Astrocyte of the spinal cord (primary cell): ENCODE measurements around the gene TNPO3.

Experiments used
- DNase-seq: peaks from one replicate; pipeline ENCODE4 v3.0.0; 2011; ENCODE audit warnings: low read depth, low spot score
- H3K4me3 ChIP-seq: 2 replicates; pipeline ENCODE4 v1.5.1; 2011; ENCODE audit warnings: low read depth, mild to moderate bottlenecking, low read length, moderate library complexity
- in situ Hi-C: cut with HindIII; loops from 2 replicates; pipeline ENCODE4 v1.10.0; 2017; ENCODE audit warnings: low sequenced_read_pairs
- TF ChIP-seq, protein P1 (sequence below): IDR thresholded peaks from 2 replicates; pipeline ENCODE4 v1.5.1; 2012; ENCODE audit warnings: low read depth, mild to moderate bottlenecking, low read length, inconsistent platforms

Gene TNPO3

DNA sequence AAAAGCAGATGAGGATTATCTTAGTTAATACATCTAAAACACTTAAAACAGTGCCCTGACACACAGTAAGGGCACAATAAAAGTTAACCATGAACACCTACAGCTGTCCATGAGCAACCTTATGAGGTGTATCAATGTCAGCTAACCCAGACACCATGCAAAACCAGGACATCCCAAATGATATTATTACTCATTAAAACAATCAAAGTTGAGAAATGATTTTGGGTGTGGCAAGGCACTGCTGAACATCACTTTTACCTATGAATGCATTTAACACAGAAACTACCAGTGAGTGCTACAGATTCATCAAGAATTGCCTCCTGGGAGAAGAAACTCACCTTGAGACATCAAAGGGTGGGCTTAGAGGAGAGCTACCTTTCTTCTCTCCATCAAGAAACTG, 98.9 kb downstream of the TNPO3 start:
- no peak overlapping the region for H3K4me3 ChIP-seq
- DNase-seq: no peak
- TF ChIP-seq, protein P1, sequence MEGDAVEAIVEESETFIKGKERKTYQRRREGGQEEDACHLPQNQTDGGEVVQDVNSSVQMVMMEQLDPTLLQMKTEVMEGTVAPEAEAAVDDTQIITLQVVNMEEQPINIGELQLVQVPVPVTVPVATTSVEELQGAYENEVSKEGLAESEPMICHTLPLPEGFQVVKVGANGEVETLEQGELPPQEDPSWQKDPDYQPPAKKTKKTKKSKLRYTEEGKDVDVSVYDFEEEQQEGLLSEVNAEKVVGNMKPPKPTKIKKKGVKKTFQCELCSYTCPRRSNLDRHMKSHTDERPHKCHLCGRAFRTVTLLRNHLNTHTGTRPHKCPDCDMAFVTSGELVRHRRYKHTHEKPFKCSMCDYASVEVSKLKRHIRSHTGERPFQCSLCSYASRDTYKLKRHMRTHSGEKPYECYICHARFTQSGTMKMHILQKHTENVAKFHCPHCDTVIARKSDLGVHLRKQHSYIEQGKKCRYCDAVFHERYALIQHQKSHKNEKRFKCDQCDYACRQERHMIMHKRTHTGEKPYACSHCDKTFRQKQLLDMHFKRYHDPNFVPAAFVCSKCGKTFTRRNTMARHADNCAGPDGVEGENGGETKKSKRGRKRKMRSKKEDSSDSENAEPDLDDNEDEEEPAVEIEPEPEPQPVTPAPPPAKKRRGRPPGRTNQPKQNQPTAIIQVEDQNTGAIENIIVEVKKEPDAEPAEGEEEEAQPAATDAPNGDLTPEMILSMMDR: no peak
- in situ Hi-C loops: no loop called here

DNA sequence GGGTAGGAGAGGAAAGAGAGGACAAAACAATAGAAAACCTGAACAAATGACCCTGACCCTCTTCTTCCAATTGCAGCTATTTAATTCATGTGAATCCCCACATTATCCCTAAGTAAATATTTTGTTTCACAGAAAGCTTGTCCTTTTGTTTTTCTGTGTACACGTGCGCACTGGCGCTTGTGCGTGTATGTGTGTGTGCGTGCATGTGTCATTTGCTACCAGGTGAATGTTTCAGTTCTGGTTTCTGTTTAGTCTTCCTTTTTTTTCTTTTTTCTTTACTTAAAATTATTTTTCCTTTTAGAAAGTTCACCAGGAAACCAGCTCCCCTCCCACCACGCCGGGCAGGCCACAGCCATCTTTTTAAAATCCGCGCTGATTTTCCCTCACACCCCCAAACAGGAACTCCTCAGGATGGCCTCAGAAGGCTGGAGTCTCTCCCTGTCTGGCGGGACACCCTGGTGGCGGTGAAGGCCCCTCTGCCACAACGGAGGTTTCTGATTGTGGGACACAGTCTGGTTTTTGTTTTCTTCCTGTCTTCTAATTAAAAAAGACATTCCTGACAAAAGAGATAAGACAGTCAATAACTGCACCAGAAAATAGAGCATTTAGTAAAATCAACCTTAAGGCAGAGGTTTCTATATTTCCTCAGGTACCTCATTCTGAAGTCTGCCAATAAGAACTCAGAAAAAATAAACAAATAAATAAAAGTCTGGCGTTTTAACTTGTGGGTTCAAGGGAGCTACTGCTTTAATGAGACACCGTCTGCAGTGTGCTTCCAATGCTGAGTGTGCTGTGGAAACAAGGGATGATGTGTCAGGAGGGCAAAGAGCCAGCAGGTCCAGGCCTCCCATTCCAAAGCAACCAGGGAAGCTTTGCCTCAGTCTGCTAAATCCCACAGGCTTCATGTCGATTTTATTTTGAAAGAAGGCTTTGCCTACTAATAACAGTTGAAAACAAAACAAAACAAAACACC, 99.8 kb downstream of the TNPO3 start:
- DNase-seq: peak; percentile 69
- H3K4me3 ChIP-seq: no peak overlapping the region
- TF ChIP-seq, protein P1: no peak
- in situ Hi-C loops: no loop called here

DNA sequence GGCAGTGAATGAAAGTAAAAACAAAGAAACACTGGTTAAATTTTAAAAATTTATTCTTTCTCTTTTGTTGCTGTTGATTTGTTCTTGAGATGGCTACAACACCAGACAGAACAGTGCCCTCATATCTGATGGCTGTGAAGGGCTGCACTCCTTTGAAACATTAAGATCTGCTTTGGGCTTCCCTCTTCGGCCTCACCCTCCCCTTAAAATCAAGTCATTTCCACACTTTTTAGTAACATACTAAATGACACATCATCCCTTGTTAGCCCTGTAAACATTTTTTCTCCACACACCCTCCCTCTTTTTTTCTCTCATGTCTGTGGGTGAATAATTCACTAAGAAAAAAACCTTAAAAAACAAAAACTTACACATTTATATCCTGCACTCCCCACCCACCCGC, 100.8 kb downstream of the TNPO3 start:
- in situ Hi-C loops: no loop called here
- DNase-seq: no peak

DNA sequence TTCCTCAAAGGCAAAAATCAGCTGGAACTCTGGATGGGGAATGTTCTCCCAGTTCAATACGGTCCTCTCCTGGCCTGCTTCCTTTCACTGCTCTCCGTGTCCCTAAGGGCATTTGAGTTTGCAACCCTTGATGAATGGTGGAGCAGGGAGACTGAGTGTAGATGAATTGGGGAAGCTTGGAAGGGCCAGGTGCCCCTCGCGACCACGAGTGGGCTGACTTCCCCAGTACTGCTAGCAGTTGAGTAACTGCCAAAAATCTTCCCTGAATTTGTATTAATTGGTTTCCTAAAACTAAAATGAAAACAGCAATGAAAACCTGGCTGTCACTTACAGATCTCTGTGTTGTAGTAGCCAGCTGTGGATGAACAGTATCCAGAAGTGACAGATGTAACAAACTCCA, 103.6 kb downstream of the TNPO3 start:
- no peak for DNase-seq
- TF ChIP-seq, protein P1: no peak
- H3K4me3 ChIP-seq: no peak overlapping the region
- in situ Hi-C loops: no loop called here

More for the DNA sequence above, 100.8 kb downstream of the TNPO3 start:
- TF ChIP-seq, protein P1: no peak
- H3K4me3 ChIP-seq: no peak overlapping the region

DNA sequence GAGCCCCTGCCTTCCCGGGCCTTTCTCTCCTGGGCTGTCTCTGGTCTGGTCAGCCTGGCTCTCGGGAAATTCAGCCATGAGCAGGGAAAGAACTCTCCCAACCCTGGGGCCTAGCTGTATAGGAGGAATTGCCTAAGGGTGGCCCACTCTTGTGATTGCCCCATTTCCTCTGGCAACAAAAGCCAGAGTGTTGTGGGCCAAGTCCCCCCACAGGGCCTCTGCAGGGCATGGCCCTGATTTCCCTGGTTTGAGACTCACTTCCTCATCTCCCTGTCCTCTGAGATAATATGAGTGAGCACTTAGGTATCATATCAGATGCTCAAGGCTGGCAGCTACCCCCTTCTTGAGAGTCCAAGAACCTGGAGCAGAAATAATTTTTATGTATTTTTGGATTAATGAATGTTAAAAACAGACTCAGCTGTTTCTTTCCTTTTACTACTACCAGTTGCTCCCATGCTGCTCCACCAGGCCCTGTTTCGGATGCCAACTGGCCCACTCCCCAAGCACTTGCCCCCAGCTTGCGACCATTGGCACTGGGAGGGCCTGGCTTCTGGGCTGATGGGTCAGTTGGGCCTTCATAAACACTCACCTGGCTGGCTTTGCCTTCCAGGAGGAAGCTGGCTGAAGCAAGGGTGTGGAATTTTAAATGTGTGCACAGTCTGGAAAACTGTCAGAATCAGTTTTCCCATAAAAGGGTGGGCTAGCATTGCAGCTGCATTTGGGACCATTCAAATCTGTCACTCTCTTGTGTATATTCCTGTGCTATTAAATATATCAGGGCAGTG, 105.7 kb downstream of the TNPO3 start:
- DNase-seq: no peak
- in situ Hi-C loops: no loop called here
- no peak overlapping the region for H3K4me3 ChIP-seq
- TF ChIP-seq, protein P1: no peak

DNA sequence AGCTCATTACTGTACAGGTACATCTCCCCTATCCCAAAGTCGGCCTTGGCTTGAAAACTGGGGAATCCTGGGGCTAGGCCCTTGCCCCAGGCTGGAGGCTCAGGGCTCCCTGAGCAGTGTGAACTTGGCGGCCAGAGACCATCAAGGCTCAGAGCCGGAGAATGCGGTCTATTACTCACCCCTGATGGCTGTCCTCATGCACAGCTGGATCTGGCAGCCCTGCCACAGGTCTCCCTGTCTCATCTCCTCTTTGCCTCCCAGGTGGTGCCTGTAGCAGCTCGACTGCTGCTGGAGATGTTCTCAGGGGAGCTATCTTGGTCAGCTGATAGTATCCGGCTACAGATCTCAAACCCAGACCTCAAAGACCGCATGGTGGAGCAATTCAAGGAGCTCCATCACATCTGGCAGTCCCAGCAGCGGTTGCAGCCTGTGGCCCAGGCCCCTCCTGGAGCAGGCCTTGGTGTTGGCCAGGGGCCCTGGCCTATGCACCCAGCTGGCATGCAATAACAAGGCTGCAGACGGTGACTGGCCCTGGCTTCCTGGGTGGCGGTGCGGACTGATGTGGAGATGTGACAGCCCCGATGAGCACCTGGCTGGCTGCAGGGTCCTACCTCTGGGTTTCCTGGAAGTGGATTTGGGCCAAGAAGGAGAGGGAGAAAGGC, 106.5 kb downstream of the TNPO3 start:
- no peak for DNase-seq
- in situ Hi-C loops: no loop called here
- H3K4me3 ChIP-seq: no peak overlapping the region
- TF ChIP-seq, protein P1: no peak
